ENCODE results near the gene KRTAP22-2. TPM values are rescaled to one million over a fixed set of nuclear protein-coding genes. Genes with fewer than 3 reads are reported as not detected.

The KRTAP22-2 gene
- total RNA-seq, 1 experiment from 2014 or later: not detected

DNA sequence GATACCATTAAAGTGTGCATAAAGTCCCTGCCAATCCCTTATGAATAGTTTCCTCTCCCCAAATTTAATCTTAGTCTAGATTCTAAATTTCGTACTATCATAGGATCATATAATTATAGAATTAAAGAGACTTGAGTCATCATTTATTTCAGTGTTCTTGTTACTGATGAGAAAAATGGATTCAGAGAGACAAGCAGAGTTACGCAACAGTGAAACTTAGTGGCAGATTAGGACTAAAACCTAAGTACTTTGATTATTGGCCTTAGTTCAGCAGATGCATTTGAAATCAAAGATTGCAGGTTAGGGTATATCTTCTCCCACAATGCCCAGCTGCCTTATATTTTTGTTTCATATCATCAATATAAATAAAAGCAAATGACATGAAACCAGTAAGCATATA is 28.2 kb downstream of the KRTAP22-2 start:
- no peaks in the 10 kb centered on the region for H3K27me3 Mint-ChIP-seq (ENCODE audit: low read depth)
- no peak for DNase-seq
- Histone ChIP-seq H4K5ac (ENCODE audit: insufficient read length, low read depth, low read length) (no peak overlapping the region), H3K79me2 (ENCODE audit: insufficient read depth, low read length) (no peaks in the 10 kb centered on the region), H3K23me2 (ENCODE audit: insufficient read length, low read depth, low read length, poor library complexity, severe bottlenecking) (no peaks in the 10 kb centered on the region), H2AK5ac (ENCODE audit: insufficient read length, low read length) (no peak overlapping the region), H3K9me3 (ENCODE audit: control insufficient read depth, low read depth, low read length) (no peaks in the 10 kb centered on the region), H3K27ac (ENCODE audit: insufficient read length, low read depth, low read length) (no peak overlapping the region), H2BK12ac (ENCODE audit: insufficient read length, low read depth, low read length) (no peak overlapping the region), H2AFZ (ENCODE audit: low read length) (no peak overlapping the region), H3K18ac (ENCODE audit: insufficient read length, low read depth, low read length) (no peak overlapping the region), H2BK120ac (ENCODE audit: low read depth, low read length, poor library complexity, severe bottlenecking) (no peak overlapping the region), H3K79me1 (ENCODE audit: insufficient read depth, low read depth, low read length, poor library complexity, severe bottlenecking) (no peaks in the 10 kb centered on the region), H2BK5ac (ENCODE audit: insufficient read length, low read length) (no peak overlapping the region), H3K4me1 (ENCODE audit: insufficient read depth, low read length) (no peaks in the 10 kb centered on the region), H3K56ac (ENCODE audit: insufficient read length, low read depth, low read length) (no peak overlapping the region), H3K23ac (ENCODE audit: insufficient read length, low read depth, low read length) (no peak overlapping the region), H3K14ac (ENCODE audit: insufficient read depth, low read length) (no peak overlapping the region), H4K20me1 (ENCODE audit: control insufficient read depth, insufficient read depth, insufficient read length) (no peaks in the 10 kb centered on the region), H2BK15ac (ENCODE audit: low read depth, low read length) (no peak overlapping the region), H4K8ac (replicated peaks; ENCODE audit: insufficient read length, low read depth, low read length) (no peak overlapping the region), H3K27me3 (ENCODE audit: insufficient read depth, low read length) (no peaks in the 10 kb centered on the region), H4K91ac (ENCODE audit: insufficient read length, low read depth, low read length) (no peak overlapping the region), H3K9ac (ENCODE audit: extremely low read depth, insufficient read length, low read length) (no peak overlapping the region), H3K4ac (ENCODE audit: low read depth, low read length) (no peak overlapping the region), H3K4me2 (ENCODE audit: insufficient read depth, insufficient read length, low read length) (no peak overlapping the region), H3T11ph (ENCODE audit: low read length) (no peak overlapping the region), H2BK20ac (ENCODE audit: low read depth, low read length, poor library complexity, severe bottlenecking) (no peak overlapping the region)
- H3K4me3 Mint-ChIP-seq: no peak overlapping the region
- no peaks in the 10 kb centered on the region for H3K4me1 Mint-ChIP-seq
- WGBS (ENCODE audit: extremely low coverage, insufficient read length, low lambda C conversion rate): no CpG with 5 or more reads among the region's 2 CpGs
- peaks cover 0 to 9% (median 0%) of the 10 kb centered on the region in 3 experiments; a peak in 2 of 7 replicates for H3K36me3 Mint-ChIP-seq (ENCODE audit: insufficient read depth in 1 of 3, low read depth in 3 of 3)
- peaks cover 5 to 19% of the 10 kb centered on the region in 2 experiments; a peak in 4 of 5 replicates for H3K9me3 Mint-ChIP-seq
- TF ChIP-seq, protein P1, sequence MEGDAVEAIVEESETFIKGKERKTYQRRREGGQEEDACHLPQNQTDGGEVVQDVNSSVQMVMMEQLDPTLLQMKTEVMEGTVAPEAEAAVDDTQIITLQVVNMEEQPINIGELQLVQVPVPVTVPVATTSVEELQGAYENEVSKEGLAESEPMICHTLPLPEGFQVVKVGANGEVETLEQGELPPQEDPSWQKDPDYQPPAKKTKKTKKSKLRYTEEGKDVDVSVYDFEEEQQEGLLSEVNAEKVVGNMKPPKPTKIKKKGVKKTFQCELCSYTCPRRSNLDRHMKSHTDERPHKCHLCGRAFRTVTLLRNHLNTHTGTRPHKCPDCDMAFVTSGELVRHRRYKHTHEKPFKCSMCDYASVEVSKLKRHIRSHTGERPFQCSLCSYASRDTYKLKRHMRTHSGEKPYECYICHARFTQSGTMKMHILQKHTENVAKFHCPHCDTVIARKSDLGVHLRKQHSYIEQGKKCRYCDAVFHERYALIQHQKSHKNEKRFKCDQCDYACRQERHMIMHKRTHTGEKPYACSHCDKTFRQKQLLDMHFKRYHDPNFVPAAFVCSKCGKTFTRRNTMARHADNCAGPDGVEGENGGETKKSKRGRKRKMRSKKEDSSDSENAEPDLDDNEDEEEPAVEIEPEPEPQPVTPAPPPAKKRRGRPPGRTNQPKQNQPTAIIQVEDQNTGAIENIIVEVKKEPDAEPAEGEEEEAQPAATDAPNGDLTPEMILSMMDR (conservative IDR thresholded peaks at IDR 0.05): no peak
- H3K27ac Mint-ChIP-seq: no peak overlapping the region

All from H9 (cell line).